ENCODE data around the gene RDH11.

DNA sequence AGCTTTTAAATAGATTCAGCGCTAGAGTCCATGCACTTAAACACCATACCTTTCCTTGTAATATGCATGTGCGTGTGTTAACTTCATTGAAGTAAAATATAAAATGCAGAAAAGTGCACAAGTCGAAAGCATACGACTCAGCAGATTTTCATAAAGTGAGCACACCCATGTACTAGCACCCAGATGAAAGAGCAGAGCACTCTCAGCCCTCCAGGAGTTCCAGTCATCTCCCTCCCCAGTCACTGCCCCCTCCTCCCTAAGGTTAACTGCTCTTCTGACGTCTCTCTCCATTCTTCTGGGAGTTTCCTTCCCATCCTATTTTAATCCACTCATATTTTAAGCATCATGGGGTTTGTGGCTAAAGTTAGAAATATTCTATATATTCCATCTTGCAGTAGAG lies 26.3 kb upstream of the RDH11 start:
- no peak for TF ChIP-seq POLR2AphosphoS5 (IDR thresholded peaks at IDR 0.05; ENCODE audit: low read depth, low read length)
- no peak for TF ChIP-seq POLR2A (IDR thresholded peaks at IDR 0.05; ENCODE audit: low read depth, low read length)
- no peak for TF ChIP-seq TAF1 (IDR thresholded peaks at IDR 0.05; ENCODE audit: borderline replicate concordance, low read depth, low read length)

Measured in GM12892 (cell line).